Activated CD4-positive, alpha-beta T cell treated with anti-CD3 and anti-CD28 coated beads for 36 hours (primary cell): ENCODE results near the gene GRB10. TPM values are rescaled to one million over a fixed set of nuclear protein-coding genes. Genes with fewer than 3 reads are reported as not detected.

Experiments
- ATAC-seq: fragments of 200-7000 bp; cut with Tn5 transposase; one replicate; pipeline ENCODE4 v1.10.0; 2021; ENCODE audit warnings: mild to moderate bottlenecking, moderate library complexity
- CTCF ChIA-PET: fragments of 350-600 bp; sonication (Branson Sonifier 250); formaldehyde crosslinking; loops from one replicate; lab custom pipeline; 2021; ENCODE audit warnings: antibody characterized with exemption; lab: Charles Lee
- POLR2A ChIA-PET: fragments of 350-600 bp; sonication (Branson Sonifier 250); formaldehyde crosslinking; loops from one replicate; lab custom pipeline; 2021; ENCODE audit warnings: antibody characterized with exemption, inconsistent platforms; lab: Charles Lee
- DNase-seq: peaks from one replicate; pipeline ENCODE4 v3.0.0-alpha.2; 2020
- H3K27ac Mint-ChIP-seq: one replicate; pipeline ENCODE4 v1.8.0; 2021; ENCODE audit warnings: mixed read lengths
- H3K27me3 Mint-ChIP-seq: one replicate; pipeline ENCODE4 v1.8.0; 2021; ENCODE audit warnings: mixed read lengths
- H3K36me3 Mint-ChIP-seq: one replicate; pipeline ENCODE4 v1.8.0; 2021; ENCODE audit warnings: low read depth, mixed read lengths
- H3K4me1 Mint-ChIP-seq: one replicate; pipeline ENCODE4 v1.8.0; 2021; ENCODE audit warnings: mixed read lengths
- H3K4me3 Mint-ChIP-seq: one replicate; pipeline ENCODE4 v1.8.0; 2021; ENCODE audit warnings: mild to moderate bottlenecking, moderate library complexity, mixed read lengths
- H3K9me3 Mint-ChIP-seq: one replicate; pipeline ENCODE4 v1.8.0; 2021; ENCODE audit warnings: low read depth, mixed read lengths
- intact Hi-C, 2 experiments: fragments of 100-400 bp; cut with DNase I in 1 of 2; cut with micrococcal nuclease in 1 of 2; formaldehyde crosslinking; loops; one replicate each; pipeline versions ENCODE4 v1.14.2 to v1.15.1; 2022 to 2024; cut with DNase I, micrococcal nuclease
- total RNA-seq, 2 experiments: library from RNA; stranded (reverse); gene quantifications; one replicate each; pipeline ENCODE4 v1.2.3, GENCODE V29; 2021

Gene GRB10
- total RNA-seq, 2 experiments from 2014 or later: 9.5 to 11.9 TPM

GRCh38 chr7:50655490-50655889 is 127.2 kb downstream of the GRB10 start:
- CTCF ChIA-PET: no interaction called here

GRCh38 chr7:50655020-50655419 is 127.7 kb downstream of the GRB10 start:
- H3K36me3 Mint-ChIP-seq: no peaks in the 10 kb centered on the region
- H3K27ac Mint-ChIP-seq: no peak overlapping the region
- CTCF ChIA-PET: interaction anchor here (0.6 kb wide), 1 partner anchor 16 kb away, joined by 4 read pairs; no protein-coding TSS in a partner anchor
- H3K4me1 Mint-ChIP-seq: peaks cover 5% of the 10 kb centered on the region
- intact Hi-C loops: no loop called here
- H3K4me3 Mint-ChIP-seq: no peak overlapping the region
- POLR2A ChIA-PET: no interaction called here
- no peaks in the 10 kb centered on the region for H3K9me3 Mint-ChIP-seq
- DNase-seq: no peak
- ATAC-seq: no peak
- no peaks in the 10 kb centered on the region for H3K27me3 Mint-ChIP-seq

More at GRCh38 chr7:50655490-50655889, 127.2 kb downstream of the GRB10 start:
- Mint-ChIP-seq H3K9me3 (no peaks in the 10 kb centered on the region), H3K4me1 (peaks cover 10% of the 10 kb centered on the region), H3K4me3 (no peak overlapping the region), H3K27me3 (no peaks in the 10 kb centered on the region), H3K27ac (no peak overlapping the region), H3K36me3 (no peaks in the 10 kb centered on the region)
- POLR2A ChIA-PET: no interaction called here
- intact Hi-C loops: no loop called here
- DNase-seq (no peak), ATAC-seq (no peak)

GRCh38 chr7:50653981-50654425 is 128.7 kb downstream of the GRB10 start:
- Mint-ChIP-seq H3K27me3 (no peaks in the 10 kb centered on the region), H3K36me3 (no peaks in the 10 kb centered on the region), H3K4me3 (no peak overlapping the region), H3K4me1 (no peaks in the 10 kb centered on the region), H3K9me3 (no peaks in the 10 kb centered on the region), H3K27ac (no peak overlapping the region)
- POLR2A ChIA-PET: no interaction called here
- intact Hi-C loops: no loop called here
- ATAC-seq (no peak), DNase-seq (no peak)
- CTCF ChIA-PET: interaction anchor here (0.6 kb wide), 1 partner anchor 15 kb away, joined by 4 read pairs; no protein-coding TSS in a partner anchor

GRCh38 chr7:50653126-50653864 is 129.4 kb downstream of the GRB10 start:
- CTCF ChIA-PET: no interaction called here
- no peak for DNase-seq

GRCh38 chr7:50652400-50653125 is 130.1 kb downstream of the GRB10 start:
- DNase-seq: no peak
- Mint-ChIP-seq H3K27ac (no peak overlapping the region), H3K9me3 (no peaks in the 10 kb centered on the region), H3K4me3 (no peak overlapping the region), H3K27me3 (no peaks in the 10 kb centered on the region), H3K4me1 (no peaks in the 10 kb centered on the region), H3K36me3 (no peaks in the 10 kb centered on the region)
- intact Hi-C loops: no loop called here
- POLR2A ChIA-PET: no interaction called here
- CTCF ChIA-PET: interaction anchor here (0.7 kb wide), 1 partner anchor 274 kb away, joined by 4 read pairs; no protein-coding TSS in a partner anchor
- no peak for ATAC-seq

More at GRCh38 chr7:50653126-50653864, 129.4 kb downstream of the GRB10 start:
- POLR2A ChIA-PET: no interaction called here
- intact Hi-C loops: no loop called here
- Mint-ChIP-seq H3K36me3 (no peaks in the 10 kb centered on the region), H3K27me3 (no peaks in the 10 kb centered on the region), H3K4me3 (no peak overlapping the region), H3K27ac (no peak overlapping the region), H3K9me3 (no peaks in the 10 kb centered on the region), H3K4me1 (no peaks in the 10 kb centered on the region)
- ATAC-seq: no peak

GRCh38 chr7:50651271-50651989 is 131.3 kb downstream of the GRB10 start:
- Mint-ChIP-seq H3K36me3 (no peaks in the 10 kb centered on the region), H3K9me3 (no peaks in the 10 kb centered on the region), H3K4me3 (no peak overlapping the region), H3K4me1 (no peaks in the 10 kb centered on the region), H3K27me3 (no peaks in the 10 kb centered on the region), H3K27ac (no peak overlapping the region)
- no peak for ATAC-seq
- no peak for DNase-seq
- ChIA-PET CTCF (interaction anchor here (0.6 to 1.2 kb wide), 4 partner anchors 28 to 489 kb away, joined by 3 to 7 read pairs (median 4); no protein-coding TSS in a partner anchor), POLR2A (no interaction called here)
- intact Hi-C loops: no loop called here

- Mint-ChIP-seq H3K27ac (no peak overlapping the region), H3K27me3 (no peaks in the 10 kb centered on the region), H3K4me1 (no peaks in the 10 kb centered on the region), H3K4me3 (no peak overlapping the region), H3K9me3 (no peaks in the 10 kb centered on the region), H3K36me3 (no peaks in the 10 kb centered on the region)
- ChIA-PET POLR2A (no interaction called here), CTCF (no interaction called here)
- DNase-seq (no peak), ATAC-seq (no peak)
- intact Hi-C loops: no loop called here
These were observed 132.5 kb downstream of the GRB10 start for GRCh38 chr7:50650057-50650664.

- ATAC-seq (no peak), DNase-seq (no peak)
- CTCF ChIA-PET: interaction anchor here (1.0 kb wide), 1 partner anchor 555 kb away, joined by 3 read pairs; no protein-coding TSS in a partner anchor
- Mint-ChIP-seq H3K4me1 (no peaks in the 10 kb centered on the region), H3K36me3 (no peaks in the 10 kb centered on the region), H3K27ac (no peak overlapping the region), H3K4me3 (no peak overlapping the region), H3K27me3 (no peaks in the 10 kb centered on the region), H3K9me3 (no peaks in the 10 kb centered on the region)
- POLR2A ChIA-PET: no interaction called here
- intact Hi-C loops: no loop called here
These were observed 133.3 kb downstream of the GRB10 start for GRCh38 chr7:50649259-50649885.

GRCh38 chr7:50648570-50649169 is 134.0 kb downstream of the GRB10 start:
- DNase-seq (no peak), ATAC-seq (no peak)
- CTCF ChIA-PET: interaction anchor here (1.0 kb wide), 1 partner anchor 554 kb away, joined by 3 read pairs; no protein-coding TSS in a partner anchor
- POLR2A ChIA-PET: no interaction called here
- Mint-ChIP-seq H3K4me3 (no peak overlapping the region), H3K27ac (no peak overlapping the region), H3K9me3 (no peaks in the 10 kb centered on the region), H3K36me3 (no peaks in the 10 kb centered on the region), H3K27me3 (no peaks in the 10 kb centered on the region), H3K4me1 (no peaks in the 10 kb centered on the region)
- intact Hi-C loops: no loop called here

- intact Hi-C loops: no loop called here
- no peaks in the 10 kb centered on the region for H3K36me3 Mint-ChIP-seq
- no peak overlapping the region for H3K4me3 Mint-ChIP-seq
- POLR2A ChIA-PET: no interaction called here
- CTCF ChIA-PET: interaction anchor here (1.0 kb wide), 1 partner anchor 554 kb away, joined by 3 read pairs; no protein-coding TSS in a partner anchor
- ATAC-seq: no peak
- DNase-seq: no peak
- H3K27me3 Mint-ChIP-seq: no peaks in the 10 kb centered on the region
- H3K27ac Mint-ChIP-seq: no peak overlapping the region
- H3K4me1 Mint-ChIP-seq: no peaks in the 10 kb centered on the region
- no peaks in the 10 kb centered on the region for H3K9me3 Mint-ChIP-seq
These were observed 134.6 kb downstream of the GRB10 start for GRCh38 chr7:50648076-50648475.
